GM19463 (cell line): ENCODE data around the gene RASGRF2.
"Not testable (repeated sequence)": the region's sequence is repeated elsewhere in the genome, so short reads cannot be mapped to it uniquely, and the experiment has no call there.

Source experiments
- ATAC-seq: cut with Tn5 transposase; IDR thresholded peaks from one replicate; pipeline ENCODE4 v1.9.1; 2021; ENCODE audit warnings: mild to moderate bottlenecking, moderate library complexity; ENCODE audit not compliant: unreplicated experiment

Gene RASGRF2

DNA sequence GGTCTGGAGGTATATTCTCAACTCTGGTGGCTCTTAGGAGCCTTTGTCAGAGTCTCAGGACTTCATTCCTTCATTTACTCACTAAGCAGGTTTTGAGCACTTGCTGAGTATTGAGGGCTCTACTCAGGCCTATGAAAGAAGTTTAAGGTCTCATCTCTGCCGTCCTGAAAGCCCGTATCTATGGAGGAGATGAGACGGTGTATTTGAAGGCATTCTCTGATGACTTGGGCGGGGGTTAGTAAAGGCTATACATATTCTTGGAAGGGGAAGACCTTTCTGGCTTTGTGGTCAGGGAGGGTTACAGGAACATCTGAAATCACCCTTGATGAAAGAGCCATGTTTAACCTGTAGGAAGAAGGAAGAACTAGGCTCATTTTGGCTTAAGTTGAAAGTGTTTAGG, 21.9 kb downstream of the RASGRF2 start:
- ATAC-seq = no peak

DNA sequence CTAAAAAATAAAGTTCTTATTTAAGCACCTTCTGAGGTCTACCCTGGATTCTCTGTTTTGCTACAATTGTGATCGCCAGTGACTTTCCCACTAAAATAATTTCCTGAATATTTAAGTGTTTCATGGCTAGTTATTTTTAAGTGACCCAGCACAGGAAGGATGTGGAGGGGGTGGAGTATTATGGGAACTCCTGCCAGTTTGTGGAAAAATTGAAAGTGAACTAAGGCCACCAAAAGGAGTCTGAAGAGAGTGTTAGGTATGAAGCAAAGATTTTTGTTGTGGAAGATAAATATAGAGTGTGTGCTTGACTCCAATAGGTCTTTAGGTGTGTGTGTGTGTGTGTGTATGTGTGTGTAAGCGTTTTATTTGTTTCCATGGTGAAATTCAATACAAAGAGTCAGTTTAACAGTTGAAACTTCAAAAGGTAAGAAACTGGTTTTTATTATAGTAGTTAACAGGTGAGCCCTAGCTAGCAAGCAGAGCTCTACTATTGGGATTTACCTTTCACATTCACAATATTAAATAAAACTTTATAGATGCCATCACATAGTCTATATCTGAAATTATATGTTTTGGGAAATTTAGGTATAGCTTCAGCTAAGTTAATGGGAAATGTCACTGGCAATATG, 25.6 kb downstream of the RASGRF2 start:
- no peak for ATAC-seq

DNA sequence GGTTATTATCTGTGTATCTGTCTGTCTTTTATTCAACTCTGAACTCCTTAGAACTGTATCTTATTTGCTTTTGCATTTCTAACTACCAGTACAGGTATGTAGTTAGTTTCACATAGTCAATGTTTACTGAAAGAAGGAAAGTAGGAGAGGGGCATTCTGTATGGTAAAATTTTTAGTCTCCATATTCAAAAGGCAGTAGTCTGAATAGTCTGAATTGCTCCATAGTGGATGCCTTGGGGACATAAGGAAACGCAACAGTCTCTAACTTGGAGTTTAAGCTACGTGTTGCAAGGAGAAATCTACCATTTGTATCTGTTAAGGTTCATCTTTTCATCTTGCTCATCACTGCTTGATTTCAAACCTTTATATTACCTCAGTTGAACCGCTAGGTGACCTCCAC, 26.2 kb downstream of the RASGRF2 start:
- no peak for ATAC-seq

DNA sequence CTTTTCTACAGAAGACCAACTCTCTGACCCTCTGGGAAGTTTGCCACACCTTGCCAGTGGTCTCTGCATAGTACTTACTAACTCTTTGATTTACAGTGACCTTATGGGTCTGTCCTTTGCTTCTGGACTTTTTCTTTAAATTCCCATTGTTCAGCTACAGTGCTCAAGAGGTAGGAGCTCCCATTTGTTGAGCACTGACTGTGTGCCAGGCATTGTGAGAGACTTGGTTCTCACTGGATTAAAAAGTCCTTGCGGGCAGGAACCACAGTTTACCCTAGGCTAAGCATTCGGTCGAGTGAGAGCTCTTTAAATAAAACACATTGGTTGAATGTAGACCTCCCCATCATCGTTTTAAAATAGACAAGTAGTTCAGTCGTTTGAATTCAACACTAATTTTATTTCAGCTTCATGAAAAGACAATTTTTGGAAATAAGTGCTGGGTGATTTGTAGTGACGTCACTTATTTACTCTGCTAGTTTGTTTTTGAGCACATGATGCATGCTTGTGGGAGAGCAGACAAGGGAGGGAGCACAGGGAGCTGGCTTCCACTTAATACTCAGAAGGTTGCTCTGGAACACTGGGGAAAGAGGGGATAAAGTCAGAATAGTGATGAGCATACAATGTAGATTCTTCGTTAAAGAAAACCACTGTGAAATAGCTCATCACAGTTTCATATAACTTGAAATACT, 27.1 kb downstream of the RASGRF2 start:
- no peak for ATAC-seq

- ATAC-seq = no peak
These were observed 28.3 kb downstream of the RASGRF2 start for GRCh38 chr5:80988419-80988935.

DNA sequence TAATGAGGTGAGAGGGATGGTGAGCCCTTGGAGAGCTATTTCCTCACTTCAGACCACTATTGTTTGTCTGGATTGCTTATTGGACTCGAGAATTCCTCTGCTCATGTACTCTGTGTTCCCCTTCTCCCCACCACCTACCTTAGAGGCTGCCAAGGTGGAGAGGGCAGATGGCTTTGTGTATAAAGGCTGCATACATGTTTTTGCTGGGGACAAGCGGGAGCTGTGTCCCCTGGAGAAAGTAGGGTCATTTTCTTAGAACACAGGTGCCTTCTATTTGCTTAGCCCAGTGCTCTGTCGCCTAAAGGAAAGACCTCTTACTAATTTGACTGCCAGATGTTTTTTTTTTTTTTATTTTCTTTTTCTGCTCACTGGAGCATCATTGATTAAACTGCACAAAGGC, 29.7 kb downstream of the RASGRF2 start:
- ATAC-seq = no peak

DNA sequence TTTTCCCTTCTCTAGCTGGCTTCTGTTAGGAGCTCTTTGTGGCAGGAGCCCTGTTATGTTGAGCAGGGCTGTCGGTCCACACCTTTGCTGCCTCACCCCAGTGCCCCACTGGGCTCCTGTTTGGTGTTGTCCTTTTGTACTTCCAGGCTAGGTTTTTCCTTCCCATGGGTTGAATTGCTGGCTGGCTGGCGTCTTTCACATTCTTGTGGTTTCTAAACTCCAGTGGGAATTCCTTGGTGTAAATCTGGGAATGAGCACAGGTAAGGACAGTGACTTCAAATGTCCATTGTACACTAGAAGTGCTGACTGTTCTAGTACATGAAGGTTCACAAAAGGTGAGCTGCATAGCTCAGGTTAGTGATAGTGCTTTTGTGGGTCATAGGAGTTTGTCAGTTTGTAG, 30.4 kb downstream of the RASGRF2 start:
- ATAC-seq = no peak

DNA sequence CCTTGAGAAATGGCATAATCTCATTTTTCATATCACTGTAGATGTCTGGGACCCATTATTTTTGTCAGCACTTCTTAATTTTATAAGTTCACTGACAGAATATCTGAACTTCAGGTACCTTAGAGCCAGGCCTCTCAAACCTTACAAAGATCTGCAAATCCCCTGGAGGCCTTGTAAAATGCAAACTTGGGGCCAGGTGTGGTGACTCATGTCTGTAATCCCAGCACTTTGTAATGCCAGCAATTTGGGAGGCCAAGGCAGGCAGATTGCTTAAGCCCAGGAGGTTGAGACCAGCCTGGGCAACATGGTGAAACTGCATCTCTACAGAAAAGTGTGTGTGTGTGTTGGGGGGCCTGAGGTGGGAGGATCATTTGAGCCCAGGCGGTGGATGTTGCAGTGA, 30.8 kb downstream of the RASGRF2 start:
- ATAC-seq = no peak

GRCh38 chr5:80995908-80996307, 35.7 kb downstream of the RASGRF2 start:
- ATAC-seq = no peak

DNA sequence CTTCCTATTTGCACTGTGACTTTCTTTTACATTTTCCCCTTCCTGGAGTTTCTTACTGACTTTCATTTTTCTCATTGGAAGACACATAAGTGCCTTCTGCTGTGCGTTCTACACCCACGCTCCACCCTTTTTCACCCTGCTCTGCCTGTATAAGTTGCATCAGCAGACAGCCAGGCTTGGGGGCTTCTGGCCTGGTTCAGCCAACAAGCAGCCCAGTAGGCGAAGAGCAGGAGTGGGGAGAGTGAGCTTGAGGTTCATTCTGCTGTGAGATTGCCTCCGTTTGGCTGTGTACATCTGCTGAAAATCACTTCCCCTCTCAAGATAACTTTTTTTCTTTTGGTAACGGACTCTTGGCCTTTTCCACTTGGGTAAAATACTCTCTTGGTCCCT, 38.4 kb downstream of the RASGRF2 start:
- no peak for ATAC-seq

DNA sequence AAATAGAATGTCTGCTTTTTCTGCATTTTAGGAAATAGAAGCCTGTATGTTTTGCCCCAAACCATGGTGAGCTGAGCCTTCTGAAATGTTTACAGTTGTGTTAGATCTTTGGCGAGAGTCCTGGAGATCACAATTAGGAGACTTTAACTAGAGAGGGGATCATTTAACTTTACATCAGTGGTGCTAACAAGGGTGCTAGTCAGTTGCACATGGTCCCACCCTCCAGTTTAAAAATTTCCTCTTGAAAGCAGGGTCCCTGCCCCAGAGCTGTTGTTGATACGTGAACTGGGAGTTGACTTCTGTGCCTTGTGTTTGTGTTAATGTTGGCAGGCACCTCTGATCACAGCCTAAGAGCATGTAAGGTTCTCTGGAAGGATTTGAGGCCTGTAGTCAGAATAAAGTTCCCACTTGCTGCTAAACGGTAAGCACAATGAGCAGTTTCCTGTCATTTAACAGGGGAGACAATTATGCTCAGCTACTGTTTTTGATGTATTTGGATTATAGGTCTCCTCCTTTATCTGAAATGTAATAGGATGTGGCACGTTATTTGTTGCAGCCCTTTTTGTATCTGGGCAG, 43.7 kb downstream of the RASGRF2 start:
- ATAC-seq = no peak

- no peak for ATAC-seq
These were observed 45.5 kb downstream of the RASGRF2 start for GRCh38 chr5:81005708-81006107.

GRCh38 chr5:81006231-81006630, 46.1 kb downstream of the RASGRF2 start:
- no peak for ATAC-seq

DNA sequence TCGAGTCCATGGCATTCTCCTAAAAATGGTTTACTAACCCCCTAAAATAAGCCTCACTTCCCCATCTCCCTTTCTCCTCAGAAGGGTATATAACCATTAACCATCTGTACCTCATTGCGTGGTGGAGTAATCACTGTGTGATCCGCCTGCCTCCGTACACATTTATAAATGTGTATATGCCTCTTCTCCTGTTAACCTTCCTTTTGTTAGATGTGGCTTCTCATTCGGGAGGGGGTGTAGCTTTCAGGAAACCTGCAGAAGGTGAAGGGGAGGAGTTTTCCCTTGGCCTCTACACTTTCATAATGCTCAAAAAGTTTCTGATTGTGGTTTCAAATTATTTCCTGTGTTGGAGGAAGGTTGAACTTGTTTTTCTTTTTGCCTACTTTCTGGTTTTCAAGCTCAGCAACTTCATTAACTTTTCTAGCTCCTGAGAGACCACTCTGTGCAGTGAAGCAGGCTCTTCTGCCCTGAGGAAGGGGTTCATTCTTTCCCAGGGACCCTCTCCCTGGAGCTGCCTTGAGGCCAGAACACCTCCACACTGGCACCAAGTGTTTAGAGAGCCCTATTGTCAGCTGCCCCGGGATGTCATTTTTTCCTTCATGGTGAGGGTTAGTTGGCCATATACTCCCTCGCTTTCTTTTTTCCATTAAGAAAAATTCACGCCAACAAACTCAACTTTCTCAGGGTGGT, 46.9 kb downstream of the RASGRF2 start:
- ATAC-seq = no peak

- ATAC-seq = no peak
These were observed 47.5 kb downstream of the RASGRF2 start for GRCh38 chr5:81007637-81008027.

GRCh38 chr5:81010336-81011169, 50.4 kb downstream of the RASGRF2 start:
- ATAC-seq = no peak

- ATAC-seq = no peak
These were observed 54.2 kb downstream of the RASGRF2 start for GRCh38 chr5:81014348-81014747.

DNA sequence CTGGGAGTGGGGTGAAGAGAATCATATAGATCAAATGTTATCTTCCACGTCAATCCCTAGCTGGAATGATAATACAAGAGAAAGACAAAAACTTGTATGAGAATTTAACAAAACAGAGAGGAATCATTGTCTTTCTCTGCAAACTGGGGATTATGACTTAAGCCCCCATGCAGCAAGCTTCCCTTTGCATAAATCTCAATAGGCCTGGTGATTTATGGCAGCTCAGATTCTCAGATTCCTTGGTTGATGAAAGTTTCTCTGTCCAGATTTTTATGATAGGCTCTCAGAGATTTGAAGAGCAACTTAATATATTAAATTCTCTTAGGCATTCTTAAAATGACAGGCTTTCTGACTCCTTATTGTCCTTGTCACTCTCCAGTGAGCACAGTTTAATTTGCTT, 56.0 kb downstream of the RASGRF2 start:
- ATAC-seq = no peak

DNA sequence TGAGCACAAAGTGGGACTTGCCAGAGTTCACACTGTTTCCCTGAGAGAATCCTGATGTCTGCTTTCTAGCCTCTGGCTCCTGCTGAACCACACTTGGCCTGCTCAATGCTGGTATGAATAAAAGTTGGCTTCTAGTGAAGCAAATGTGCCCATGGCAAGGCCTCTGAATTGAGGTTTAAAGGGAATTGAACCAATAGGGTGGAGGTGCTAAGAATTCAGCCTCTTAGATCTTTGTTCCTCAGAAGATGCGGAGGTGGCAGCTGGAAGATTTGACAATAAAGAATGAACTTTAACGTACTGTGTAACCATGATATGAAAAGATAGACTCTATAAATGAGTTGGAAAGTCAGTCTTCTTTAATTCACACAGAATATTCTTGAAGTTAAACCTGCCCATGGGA, 57.2 kb downstream of the RASGRF2 start:
- ATAC-seq = no peak

GRCh38 chr5:81018608-81019007, 58.4 kb downstream of the RASGRF2 start:
- ATAC-seq = not testable (repeated sequence)

GRCh38 chr5:81019748-81020147, 59.6 kb downstream of the RASGRF2 start:
- no peak for ATAC-seq
